ENCODE results near the gene ETAA1.

The ETAA1 gene

DNA sequence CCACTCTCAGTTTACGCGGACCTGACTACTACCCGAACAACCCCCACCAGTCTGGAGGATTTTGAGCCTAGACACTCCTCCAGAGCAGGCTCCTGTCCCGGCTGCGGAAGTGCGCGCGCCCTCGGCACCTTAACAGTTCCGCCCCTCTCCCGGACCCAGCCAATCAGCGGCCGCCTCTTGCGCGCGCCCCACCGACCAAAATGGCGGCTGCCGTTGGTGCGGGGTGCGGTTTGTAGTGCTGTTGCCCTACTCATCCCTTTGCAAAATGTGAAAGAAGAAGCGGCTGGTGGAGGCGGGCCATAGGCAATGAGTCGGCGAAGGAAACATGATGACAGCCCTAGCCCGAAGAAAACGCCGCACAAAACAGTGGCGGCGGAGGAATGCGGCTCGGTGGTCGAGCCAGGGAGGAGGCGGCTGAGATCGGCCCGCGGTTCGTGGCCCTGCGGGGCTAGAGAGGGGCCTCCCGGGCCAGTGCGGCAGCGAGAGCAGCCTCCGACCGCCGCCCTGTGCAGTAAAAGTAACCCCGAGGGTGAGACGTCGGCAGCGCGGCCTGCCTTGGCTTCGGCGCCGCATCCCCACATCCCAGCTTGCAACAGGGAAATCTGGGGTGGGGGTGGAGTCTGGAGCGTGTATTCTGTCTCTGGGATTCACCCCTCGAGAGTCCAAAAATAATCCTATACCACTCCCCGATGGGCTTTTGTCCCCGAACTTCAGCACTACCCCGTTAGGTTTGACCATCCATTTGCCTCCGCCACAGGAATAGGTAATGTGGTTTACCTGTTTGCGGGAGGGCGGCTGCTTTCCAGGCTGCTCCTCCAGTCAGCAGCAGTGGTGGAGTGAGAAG is at the start of gene ETAA1:
ETAA1 (plus strand) TSS at position 191 of the 844 bp plus-strand sequence; CDS start at position 307, 116 bp downstream.
- peak; percentile 87 for DNase-seq (ENCODE audit: low read depth in 2 of 2)

GRCh38 chr2:67366832-67367412 is 30.2 kb upstream of the ETAA1 start:
- DNase-seq (ENCODE audit: low read depth in 2 of 2), result no peak

DNA sequence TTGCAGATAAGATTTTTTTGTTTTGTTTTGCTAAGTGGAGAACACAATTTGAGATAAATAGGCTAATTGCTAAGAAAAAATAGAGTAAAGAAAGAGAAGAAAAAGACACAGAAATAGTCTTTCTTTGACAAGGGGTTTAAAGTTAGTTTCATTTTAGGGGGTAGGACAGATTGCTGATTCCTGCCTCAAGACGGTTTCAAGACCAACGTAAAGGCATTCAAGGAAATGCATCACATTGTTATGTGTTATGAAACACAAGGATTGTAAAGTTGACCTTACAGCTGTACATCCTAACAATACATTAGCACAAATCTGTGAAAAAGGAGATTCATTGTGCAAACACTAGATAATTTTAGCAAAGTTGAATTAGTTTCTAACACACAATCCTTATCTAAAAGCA is 22.7 kb upstream of the ETAA1 start:
- no peak for DNase-seq (ENCODE audit: low read depth in 2 of 2)

DNA sequence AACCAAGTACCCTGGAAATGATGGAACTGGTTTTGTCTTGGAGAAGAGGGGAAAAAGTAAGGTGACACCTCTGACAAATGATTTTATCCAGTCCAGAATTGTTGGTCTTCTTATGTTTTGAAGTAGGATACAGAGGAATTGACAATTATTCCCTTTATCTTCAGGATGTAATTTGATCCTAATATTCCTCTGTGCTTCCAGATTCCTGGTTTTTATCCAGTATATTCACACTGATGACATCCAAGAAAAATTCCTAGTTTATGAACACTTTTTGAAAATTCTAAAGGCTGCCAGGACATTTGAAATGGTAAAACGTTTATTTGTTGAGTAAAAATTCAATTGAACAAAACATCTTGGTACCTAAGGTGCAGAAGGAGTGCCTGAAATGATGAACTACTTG is 22.2 kb upstream of the ETAA1 start:
- DNase-seq (ENCODE audit: low read depth in 2 of 2), result no peak

GRCh38 chr2:67378555-67378954 is 18.6 kb upstream of the ETAA1 start:
- DNase-seq (ENCODE audit: low read depth in 2 of 2), result no peak

GRCh38 chr2:67379048-67379447 is 18.1 kb upstream of the ETAA1 start:
- DNase-seq (ENCODE audit: low read depth in 2 of 2), result no peak

DNA sequence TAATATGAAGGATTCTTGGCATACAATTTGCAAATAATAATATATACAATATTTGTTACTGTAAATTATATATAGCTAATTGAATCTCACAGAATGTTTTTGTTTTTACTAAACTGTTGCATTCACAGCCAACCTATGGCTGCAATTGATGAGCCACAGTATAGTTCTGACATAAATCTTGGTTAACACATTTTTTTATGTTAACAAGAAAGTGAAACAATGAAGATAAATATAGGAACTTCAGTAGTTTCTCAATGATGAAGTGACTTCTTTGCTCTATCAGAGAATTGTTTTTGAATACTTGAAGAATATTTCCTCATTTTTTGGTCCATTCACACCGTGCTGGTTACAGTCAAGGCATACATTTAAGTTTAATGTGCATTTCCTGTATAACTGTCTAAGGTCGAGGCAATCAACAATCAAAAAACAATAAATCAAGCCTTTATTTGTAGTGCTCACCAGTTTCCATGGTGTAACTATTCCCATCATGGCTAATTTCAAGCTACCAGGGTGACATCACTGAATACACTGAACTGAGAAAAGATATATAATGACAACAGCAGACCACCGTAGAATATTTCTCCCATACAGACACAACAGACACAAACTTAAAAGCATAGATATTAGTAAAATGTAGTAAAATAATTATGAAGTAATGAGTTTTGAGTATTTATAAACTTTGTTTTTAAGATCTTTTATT is 12.9 kb upstream of the ETAA1 start:
- DNase-seq (ENCODE audit: low read depth in 2 of 2), result no peak

GRCh38 chr2:67388680-67389079 is 8.5 kb upstream of the ETAA1 start:
- DNase-seq (ENCODE audit: low read depth in 2 of 2), result no peak

GRCh38 chr2:67389286-67389685 is 7.8 kb upstream of the ETAA1 start:
- no peak for DNase-seq (ENCODE audit: low read depth in 2 of 2)

DNA sequence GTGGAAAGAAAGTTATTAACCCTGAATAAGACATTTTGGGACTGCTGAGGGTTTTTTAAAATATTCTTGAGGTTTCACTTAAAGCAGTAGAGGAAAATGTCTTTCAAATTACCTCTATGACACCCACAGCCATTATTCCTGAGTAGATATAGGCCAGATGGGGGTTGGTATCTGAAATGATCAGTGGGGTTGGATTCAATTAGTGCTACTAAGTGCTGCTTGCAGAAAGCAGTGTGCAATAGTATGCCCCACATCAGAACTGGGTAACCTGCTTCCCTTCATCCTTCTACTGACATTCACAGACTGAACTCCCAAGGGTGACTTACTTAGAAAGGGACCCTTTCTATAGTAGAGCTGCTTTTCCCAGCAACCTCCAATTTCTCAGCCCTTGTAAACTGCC is 7.3 kb upstream of the ETAA1 start:
- DNase-seq (ENCODE audit: low read depth in 2 of 2), result no peak

- DNase-seq (ENCODE audit: low read depth in 2 of 2), result no peak
These were observed 3.9 kb upstream of the ETAA1 start for GRCh38 chr2:67393237-67393636.

DNA sequence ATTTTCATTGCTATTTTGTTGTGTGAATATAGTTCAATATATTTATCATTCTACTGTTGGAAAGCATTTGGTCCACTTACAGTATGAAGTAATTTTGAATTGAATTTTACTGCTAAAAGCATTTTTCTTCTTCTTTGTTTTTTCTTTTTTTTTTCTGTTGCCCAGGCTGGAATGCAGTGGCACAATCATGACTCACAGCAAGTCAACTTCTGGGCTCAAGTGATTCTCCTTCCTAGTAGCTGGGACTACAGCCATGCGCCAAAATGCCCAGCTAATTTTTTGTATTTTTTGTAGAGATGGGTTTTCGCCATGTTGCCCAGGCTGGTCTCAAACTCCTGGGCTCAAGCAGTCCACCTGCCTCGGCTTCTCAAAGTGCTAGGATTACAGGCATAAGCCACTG is 2.4 kb upstream of the ETAA1 start:
- no peak for DNase-seq (ENCODE audit: low read depth in 2 of 2)

GRCh38 chr2:67399144-67399543 is 2.0 kb downstream of the ETAA1 start:
- no peak for DNase-seq (ENCODE audit: low read depth in 2 of 2)

DNA sequence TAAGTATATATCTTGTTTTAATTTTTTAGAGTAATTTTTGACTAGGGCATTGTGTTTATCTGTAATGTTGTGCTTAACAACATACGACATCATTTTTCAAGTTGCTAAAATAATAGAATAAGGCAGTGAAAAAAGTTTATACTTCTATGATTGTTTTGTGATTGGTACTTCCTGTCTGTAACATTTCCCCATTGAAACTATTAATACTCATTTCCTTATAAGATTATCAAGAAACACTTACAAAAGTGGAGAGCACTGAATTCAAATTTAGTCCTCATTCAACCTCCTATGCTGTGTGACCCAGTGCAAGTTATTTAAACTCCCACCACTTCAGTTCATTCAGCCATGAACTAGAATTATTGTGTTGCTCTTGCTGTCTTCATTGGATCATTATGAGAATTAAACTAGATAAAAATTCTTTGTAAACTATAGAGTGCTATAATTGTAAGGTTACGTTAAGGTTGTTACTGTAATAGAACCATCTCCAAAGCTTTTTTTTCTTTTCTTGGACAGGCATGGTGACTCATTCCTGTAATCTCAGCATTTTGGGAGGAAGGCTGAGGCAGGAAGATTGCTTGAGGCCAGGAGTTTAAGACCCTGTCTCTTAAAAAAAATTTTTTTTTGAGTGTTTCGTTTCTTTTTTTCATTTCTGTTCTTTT is 2.8 kb downstream of the ETAA1 start:
- DNase-seq (ENCODE audit: low read depth in 2 of 2), result no peak

DNA sequence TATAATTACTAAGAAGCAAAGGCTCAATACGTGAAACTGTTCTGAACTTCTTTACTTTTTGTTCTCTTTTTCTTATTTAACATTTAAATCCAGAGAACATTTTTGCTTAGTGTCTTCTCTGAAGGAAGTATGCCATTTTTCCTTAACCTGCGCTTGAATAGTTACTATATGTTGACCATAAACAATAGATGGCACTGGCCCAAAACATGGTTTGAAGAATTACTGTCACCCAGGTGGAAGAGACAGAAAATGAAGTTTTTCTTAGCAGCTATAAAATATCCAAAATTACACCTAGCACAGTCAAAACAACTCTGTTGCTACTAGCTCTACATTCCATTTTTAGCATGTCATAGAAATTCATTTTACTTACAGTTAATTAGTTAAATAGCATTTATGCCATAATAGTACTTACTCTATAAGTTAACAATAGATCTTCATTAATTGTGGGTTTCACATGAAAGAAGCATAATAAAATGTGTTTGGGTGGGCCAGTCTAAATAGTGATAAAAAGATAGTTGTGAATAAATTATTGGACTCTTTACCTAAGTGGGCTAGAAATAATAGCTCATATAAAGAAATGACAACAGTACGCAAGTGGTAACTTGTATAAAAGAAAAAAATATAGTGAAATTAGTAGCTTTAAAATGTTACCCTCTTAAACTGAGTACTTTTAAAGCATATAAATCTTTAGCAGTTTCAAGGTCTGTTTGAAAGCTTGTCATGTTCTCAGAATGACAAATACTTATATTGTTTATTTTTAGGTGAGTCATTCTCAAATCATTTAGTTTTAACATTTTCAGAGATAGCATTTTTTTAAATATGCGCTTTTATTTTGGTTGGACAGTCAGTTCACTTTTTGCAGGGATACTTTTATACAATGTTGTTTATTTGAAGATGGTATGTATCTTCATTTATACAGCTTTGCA is 3.7 kb downstream of the ETAA1 start:
- DNase-seq (ENCODE audit: low read depth in 2 of 2), result no peak

GRCh38 chr2:67408346-67408745 is 11.2 kb downstream of the ETAA1 start:
- DNase-seq (ENCODE audit: low read depth in 2 of 2), result no peak

- no peak for DNase-seq (ENCODE audit: low read depth in 2 of 2)
These were observed 15.3 kb downstream of the ETAA1 start for GRCh38 chr2:67412424-67412823.

DNA sequence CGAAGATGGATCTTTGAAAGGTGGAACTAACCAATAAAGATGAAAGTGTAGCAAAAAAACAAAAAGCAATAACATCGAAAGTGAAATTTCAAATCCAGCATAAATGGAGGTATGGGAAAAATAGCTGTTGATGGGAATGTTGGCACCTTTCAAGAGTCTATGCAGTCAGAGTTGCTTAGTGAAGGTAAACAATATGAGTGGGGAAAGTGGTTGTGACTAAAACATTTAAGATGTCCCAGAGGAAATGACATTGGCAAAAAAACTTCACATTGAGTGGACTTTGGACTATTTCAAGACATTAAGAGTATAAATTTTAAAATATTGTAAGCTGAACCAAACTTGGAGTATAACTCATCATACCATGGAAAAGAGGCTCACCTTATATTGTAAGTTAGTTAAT is 17.7 kb downstream of the ETAA1 start:
- no peak for DNase-seq (ENCODE audit: low read depth in 2 of 2)

GRCh38 chr2:67416136-67416535 is 19.0 kb downstream of the ETAA1 start:
- no peak for DNase-seq (ENCODE audit: low read depth in 2 of 2)

- no peak for DNase-seq (ENCODE audit: low read depth in 2 of 2)
These were observed 26.4 kb downstream of the ETAA1 start for GRCh38 chr2:67423489-67423888.

DNA sequence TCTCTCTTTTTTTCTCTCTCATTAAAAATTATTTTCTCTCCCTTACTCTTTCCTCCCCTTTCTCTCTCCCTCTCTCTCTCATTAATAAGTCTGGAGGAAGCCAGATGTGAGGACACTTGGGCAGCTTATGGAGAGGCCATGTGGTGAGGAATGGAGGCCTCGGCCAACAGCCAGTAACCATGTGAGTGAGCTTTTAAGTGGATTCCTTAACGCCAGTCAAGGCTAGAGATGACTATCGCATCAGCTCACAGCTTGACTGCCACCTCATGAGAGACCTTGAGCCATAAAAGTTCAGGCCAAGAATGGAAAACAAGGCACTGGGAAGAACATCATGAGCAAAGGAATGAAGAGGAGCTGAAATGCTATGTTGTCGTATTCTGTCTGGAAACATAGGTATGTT is 39.1 kb downstream of the ETAA1 start:
- DNase-seq (ENCODE audit: low read depth in 2 of 2), result no peak
